Adipocyte (in vitro differentiated cells): ENCODE results near the gene SCYL3.

Experiments used
- DNase-seq: peaks from one replicate; pipeline ENCODE4 v3.0.0-alpha.2; 2015; ENCODE audit warnings: low read depth
- H3K27me3 ChIP-seq: replicated peaks from 2 replicates; pipeline ENCODE4 v1.7.0; 2013; ENCODE audit warnings: mild to moderate bottlenecking, low read length, moderate library complexity; ENCODE audit not compliant: control insufficient read depth, insufficient read depth
- H3K36me3 ChIP-seq: 2 replicates; pipeline ENCODE4 v1.7.0; 2013; ENCODE audit warnings: low read length, mild to moderate bottlenecking, moderate library complexity; ENCODE audit not compliant: control insufficient read depth, insufficient read depth, severe bottlenecking
- H3K4me1 ChIP-seq: 2 replicates; pipeline ENCODE4 v1.7.0; 2013; ENCODE audit warnings: mild to moderate bottlenecking, low read length, moderate library complexity; ENCODE audit not compliant: control insufficient read depth, insufficient read depth
- H3K4me3 ChIP-seq: 2 replicates; pipeline ENCODE4 v1.7.0; 2013; ENCODE audit warnings: mild to moderate bottlenecking, low read length, moderate library complexity
- H3K9ac ChIP-seq: 2 replicates; pipeline ENCODE4 v1.7.0; 2013; ENCODE audit warnings: mild to moderate bottlenecking, low read length, moderate library complexity
- H3K9me3 ChIP-seq: 2 replicates; pipeline ENCODE4 v1.7.0; 2013; ENCODE audit warnings: mild to moderate bottlenecking, low read length, moderate library complexity; ENCODE audit not compliant: control insufficient read depth

Gene SCYL3, protein sequence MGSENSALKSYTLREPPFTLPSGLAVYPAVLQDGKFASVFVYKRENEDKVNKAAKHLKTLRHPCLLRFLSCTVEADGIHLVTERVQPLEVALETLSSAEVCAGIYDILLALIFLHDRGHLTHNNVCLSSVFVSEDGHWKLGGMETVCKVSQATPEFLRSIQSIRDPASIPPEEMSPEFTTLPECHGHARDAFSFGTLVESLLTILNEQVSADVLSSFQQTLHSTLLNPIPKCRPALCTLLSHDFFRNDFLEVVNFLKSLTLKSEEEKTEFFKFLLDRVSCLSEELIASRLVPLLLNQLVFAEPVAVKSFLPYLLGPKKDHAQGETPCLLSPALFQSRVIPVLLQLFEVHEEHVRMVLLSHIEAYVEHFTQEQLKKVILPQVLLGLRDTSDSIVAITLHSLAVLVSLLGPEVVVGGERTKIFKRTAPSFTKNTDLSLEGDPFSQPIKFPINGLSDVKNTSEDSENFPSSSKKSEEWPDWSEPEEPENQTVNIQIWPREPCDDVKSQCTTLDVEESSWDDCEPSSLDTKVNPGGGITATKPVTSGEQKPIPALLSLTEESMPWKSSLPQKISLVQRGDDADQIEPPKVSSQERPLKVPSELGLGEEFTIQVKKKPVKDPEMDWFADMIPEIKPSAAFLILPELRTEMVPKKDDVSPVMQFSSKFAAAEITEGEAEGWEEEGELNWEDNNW

GRCh38 chr1:169893645-169894423 is at the start of gene SCYL3:
SCYL3 (minus strand) TSS chr1:169893896; CDS start chr1:169888840, 5,056 bp downstream.
- H3K36me3 ChIP-seq, result peaks cover under 1% of the 10 kb centered on the region
- peaks cover 27% of the 10 kb centered on the region for H3K4me1 ChIP-seq
- peak within 1 kb of the TSS; percentile 95 for H3K9ac ChIP-seq
- H3K27me3 ChIP-seq, result no peaks in the 10 kb centered on the region
- H3K9me3 ChIP-seq, result no peaks in the 10 kb centered on the region
- peak within 1 kb of the TSS; percentile 89 for H3K4me3 ChIP-seq
- peak; percentile 99 for DNase-seq

DNA sequence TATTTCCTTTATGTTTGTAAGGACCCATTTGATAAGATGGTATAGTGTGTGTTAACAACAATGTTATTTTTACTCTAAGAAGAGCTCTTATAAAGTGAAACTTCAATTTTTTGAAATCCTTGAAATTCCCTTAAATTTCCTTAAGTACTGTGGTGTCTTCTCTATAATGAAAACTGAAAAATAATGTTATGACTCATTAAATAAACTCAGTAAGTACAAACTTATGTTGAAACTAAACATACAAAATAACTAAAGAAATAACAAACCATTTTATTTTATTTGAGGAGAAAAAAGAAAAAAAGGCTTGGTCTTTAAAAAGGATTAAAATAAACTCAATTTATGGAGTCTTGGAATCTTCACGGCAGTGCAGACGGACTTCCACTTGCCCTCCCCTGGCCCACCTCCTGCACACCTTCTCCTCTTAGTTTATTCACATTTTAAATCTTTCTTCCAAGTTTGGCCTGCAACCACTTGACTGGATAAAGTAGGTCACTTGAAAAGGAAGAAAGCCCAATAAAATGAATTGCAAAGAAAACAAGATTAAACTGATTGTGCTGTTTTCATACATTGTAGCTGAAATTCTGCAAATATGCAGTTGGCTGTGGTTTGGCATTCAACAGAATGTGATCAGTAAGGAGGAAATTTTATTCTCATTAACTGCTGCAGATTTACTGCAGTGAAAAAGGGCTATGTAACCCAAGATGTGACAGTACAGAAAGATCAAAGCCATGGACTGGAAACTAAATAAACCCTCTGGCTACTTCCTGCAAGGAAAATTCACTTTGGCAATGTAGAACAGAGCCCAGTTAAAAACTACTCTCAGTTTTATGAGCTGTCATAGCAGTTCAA is 48.5 kb upstream of the SCYL3 start:
- H3K36me3 ChIP-seq, result peaks cover 10% of the 10 kb centered on the region
- peak overlapping the region; percentile 53 for H3K4me3 ChIP-seq
- H3K9ac ChIP-seq, result peak overlapping the region; percentile 23
- H3K4me1 ChIP-seq, result peaks cover 15% of the 10 kb centered on the region
- no peaks in the 10 kb centered on the region for H3K27me3 ChIP-seq
- peak; percentile 68 for DNase-seq
- H3K9me3 ChIP-seq, result no peaks in the 10 kb centered on the region

- peaks cover 23% of the 10 kb centered on the region for H3K4me1 ChIP-seq
- H3K9ac ChIP-seq, result no peak overlapping the region
- no peaks in the 10 kb centered on the region for H3K9me3 ChIP-seq
- peak; percentile 65 for DNase-seq
- H3K27me3 ChIP-seq, result no peaks in the 10 kb centered on the region
- H3K36me3 ChIP-seq, result no peaks in the 10 kb centered on the region
- no peak overlapping the region for H3K4me3 ChIP-seq
Observed at GRCh38 chr1:169933984-169934725, 40.5 kb upstream of the SCYL3 start.

- Histone ChIP-seq H3K4me1 (peaks cover 23% of the 10 kb centered on the region), H3K27me3 (no peaks in the 10 kb centered on the region), H3K4me3 (no peak overlapping the region), H3K9ac (peak overlapping the region; percentile 35), H3K36me3 (no peaks in the 10 kb centered on the region), H3K9me3 (no peaks in the 10 kb centered on the region)
- peak; percentile 91 for DNase-seq
Observed at GRCh38 chr1:169931795-169932231, 38.1 kb upstream of the SCYL3 start.

GRCh38 chr1:169929210-169929526 is 35.5 kb upstream of the SCYL3 start:
- no peak overlapping the region for H3K4me3 ChIP-seq
- no peaks in the 10 kb centered on the region for H3K27me3 ChIP-seq
- no peak for DNase-seq
- H3K36me3 ChIP-seq, result no peaks in the 10 kb centered on the region
- H3K9me3 ChIP-seq, result no peaks in the 10 kb centered on the region
- peaks cover 21% of the 10 kb centered on the region for H3K4me1 ChIP-seq
- no peak overlapping the region for H3K9ac ChIP-seq

DNA sequence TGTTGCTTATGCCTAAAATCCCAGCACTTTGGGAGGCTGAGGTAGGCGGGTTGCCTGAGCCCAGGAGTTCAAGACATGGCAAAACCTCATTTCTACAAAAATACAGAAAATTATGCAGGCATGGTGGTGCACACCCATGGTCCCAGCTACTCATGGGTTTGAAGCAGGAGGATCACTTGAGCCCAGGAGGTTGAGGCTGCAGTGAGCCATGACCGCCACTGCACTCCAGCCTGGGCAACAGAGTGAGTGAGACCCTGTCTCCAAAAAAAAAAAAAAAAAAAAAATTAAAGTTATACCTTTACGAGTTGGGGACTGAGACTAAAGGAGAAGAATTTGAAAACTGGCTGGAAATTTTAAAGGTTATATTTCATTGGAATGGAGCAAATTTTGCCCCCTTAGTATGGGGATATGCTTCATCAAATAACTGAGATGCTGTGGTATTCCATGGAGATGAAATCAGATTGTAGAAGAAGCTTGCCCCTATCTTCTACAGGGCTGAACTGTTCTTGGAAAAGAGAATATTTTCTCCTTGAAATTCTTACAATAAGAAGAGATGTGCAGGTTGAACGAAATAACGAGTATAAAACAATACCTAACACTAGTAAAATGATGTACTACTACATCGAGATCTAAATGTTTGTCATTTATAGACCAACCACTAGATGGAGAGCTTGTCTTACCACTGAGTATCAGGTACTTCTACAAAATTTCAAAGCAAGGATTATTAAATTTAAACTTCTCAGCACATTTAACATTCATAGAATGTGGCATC is 34.9 kb upstream of the SCYL3 start:
- Histone ChIP-seq H3K4me3 (no peak overlapping the region), H3K4me1 (peaks cover 15% of the 10 kb centered on the region), H3K9me3 (no peaks in the 10 kb centered on the region), H3K27me3 (no peaks in the 10 kb centered on the region), H3K9ac (no peak overlapping the region), H3K36me3 (no peaks in the 10 kb centered on the region)
- DNase-seq, result peak; percentile 85

- Histone ChIP-seq H3K27me3 (no peaks in the 10 kb centered on the region), H3K4me1 (peaks cover 3% of the 10 kb centered on the region), H3K4me3 (no peak overlapping the region), H3K36me3 (no peaks in the 10 kb centered on the region), H3K9me3 (no peaks in the 10 kb centered on the region), H3K9ac (no peak overlapping the region)
- DNase-seq, result peak; percentile 44
Observed at GRCh38 chr1:169925505-169926482, 32.1 kb upstream of the SCYL3 start.

- Histone ChIP-seq H3K27me3 (no peaks in the 10 kb centered on the region), H3K4me1 (peaks cover 3% of the 10 kb centered on the region), H3K9ac (no peak overlapping the region), H3K9me3 (no peaks in the 10 kb centered on the region), H3K36me3 (no peaks in the 10 kb centered on the region), H3K4me3 (no peak overlapping the region)
- no peak for DNase-seq
Observed at GRCh38 chr1:169924829-169925228, 31.1 kb upstream of the SCYL3 start.

DNA sequence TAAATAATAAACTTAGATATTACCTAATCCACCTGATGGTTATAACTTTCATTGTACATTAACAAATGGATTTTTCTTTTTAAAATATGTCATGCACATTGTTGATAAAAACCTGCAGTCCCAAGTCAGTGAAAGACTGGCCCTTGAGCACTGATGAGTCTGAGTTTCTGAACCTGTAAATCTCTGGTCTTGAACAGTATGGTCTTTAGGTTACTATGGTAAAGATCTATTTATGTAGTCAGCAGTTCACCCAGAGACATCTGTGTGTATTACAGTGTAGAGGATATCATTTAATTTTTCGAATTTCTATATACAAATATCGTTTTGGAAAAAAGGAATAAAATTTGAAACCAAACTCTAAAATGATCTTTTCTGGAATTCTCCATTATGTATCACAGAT is 30.4 kb upstream of the SCYL3 start:
- no peak for DNase-seq
- Histone ChIP-seq H3K9ac (no peak overlapping the region), H3K4me1 (peaks cover 3% of the 10 kb centered on the region), H3K9me3 (no peaks in the 10 kb centered on the region), H3K4me3 (no peak overlapping the region), H3K27me3 (no peaks in the 10 kb centered on the region), H3K36me3 (no peaks in the 10 kb centered on the region)
